HepG2 (cell line): ENCODE data around the gene PPP1R9A. TPM values are rescaled to one million over a fixed set of nuclear protein-coding genes. Genes with fewer than 3 reads are reported as not detected.

Experiments
- HDAC6 ChIP-seq: fragments of 200-600 bp; sonication (generic); IDR thresholded peaks from 2 replicates; pipeline ENCODE4 v1.7.0; 2017; ENCODE audit warnings: mild to moderate bottlenecking, antibody characterized with exemption, low read length, low read depth
- HOXA5 ChIP-seq: sonication (generic); formaldehyde crosslinking; IDR thresholded peaks from 2 replicates; pipeline ENCODE4 v1.4.0; 2020; ENCODE audit warnings: missing genetic modification reagents
- KLF6 ChIP-seq: IDR thresholded peaks from 2 replicates; pipeline ENCODE4 v1.8.0; 2016; ENCODE audit warnings: missing biosample characterization, missing genetic modification reagents
- MTA3 ChIP-seq: sonication (generic); formaldehyde crosslinking; IDR thresholded peaks from 2 replicates; pipeline ENCODE4 v1.4.0; 2020; ENCODE audit warnings: missing genetic modification reagents
- SNRNP70 ChIP-seq: fragments of 200-400 bp; formaldehyde crosslinking; IDR thresholded peaks from 2 replicates; pipeline ENCODE4 v1.6.1; 2017; ENCODE audit warnings: mild to moderate bottlenecking, low read depth, low read length, moderate library complexity
- ZSCAN31 ChIP-seq: sonication (generic); formaldehyde crosslinking; IDR thresholded peaks from 2 replicates; pipeline ENCODE4 v1.5.0; 2020; ENCODE audit warnings: low read depth, mild to moderate bottlenecking, missing genetic modification reagents
- polyA plus RNA-seq, 8 experiments: library from polyadenylated mRNA; depleted of rRNA in 3 of 8; stranded (reverse) in 7 of 8; unstranded in 1 of 8; fragments of >200 nt; fragmentation: Illumina TruSeq in 4 of 8; extraction: Trizol in 4 of 8; gene quantifications; 2 replicates each; pipeline versions ENCODE4 v1.2.1 to v1.2.3, GENCODE V29; 2011 to 2016; ENCODE audit warnings: low read depth in 4 of 8, missing spikeins in 1 of 8, mixed read lengths in 1 of 8; ENCODE audit not compliant: insufficient read depth in 1 of 8
- total RNA-seq, 5 experiments: library from RNA; depleted of rRNA; stranded (reverse); fragments of >200 nt; fragmentation: Illumina TruSeq; extraction: Trizol; gene quantifications; 2 replicates each; pipeline ENCODE4 v1.2.3, GENCODE V29; 2016; ENCODE audit warnings: low read depth in 1 of 5
- TF ChIP-seq, protein P1 (sequence below), 2 experiments: sonication (generic) in 1 of 2; formaldehyde crosslinking in 1 of 2; IDR thresholded peaks; 2 replicates each; pipeline versions ENCODE4 v1.6.1 to v1.9.0; 2014 to 2022; ENCODE audit warnings: antibody characterized with exemption in 1 of 2, borderline replicate concordance in 1 of 2, inconsistent platforms in 1 of 2, low read depth in 1 of 2, missing genetic modification reagents in 1 of 2
- TF ChIP-seq, protein P2 (sequence below): sonication (generic); formaldehyde crosslinking; IDR thresholded peaks from 2 replicates; pipeline ENCODE4 v1.4.0; 2020; ENCODE audit warnings: low read depth, mild to moderate bottlenecking, missing genetic modification reagents
- TF ChIP-seq, protein P3 (sequence below): sonication (generic); formaldehyde crosslinking; IDR thresholded peaks from 2 replicates; pipeline ENCODE4 v1.5.1; 2020; ENCODE audit warnings: mild to moderate bottlenecking, missing genetic modification reagents, borderline replicate concordance
- TF ChIP-seq, protein P4 (sequence below): sonication (generic); formaldehyde crosslinking; IDR thresholded peaks from 2 replicates; pipeline ENCODE4 v1.5.1; 2020; ENCODE audit warnings: mild to moderate bottlenecking, missing genetic modification reagents, moderate library complexity

PPP1R9A gene
- total and polyA plus RNA-seq, 2 of the 13 experiments (the other 11 are each of a cell fraction or from before 2014, with no cell fraction given): 11.4 to 31.9 TPM

- TF ChIP-seq, protein P1, sequence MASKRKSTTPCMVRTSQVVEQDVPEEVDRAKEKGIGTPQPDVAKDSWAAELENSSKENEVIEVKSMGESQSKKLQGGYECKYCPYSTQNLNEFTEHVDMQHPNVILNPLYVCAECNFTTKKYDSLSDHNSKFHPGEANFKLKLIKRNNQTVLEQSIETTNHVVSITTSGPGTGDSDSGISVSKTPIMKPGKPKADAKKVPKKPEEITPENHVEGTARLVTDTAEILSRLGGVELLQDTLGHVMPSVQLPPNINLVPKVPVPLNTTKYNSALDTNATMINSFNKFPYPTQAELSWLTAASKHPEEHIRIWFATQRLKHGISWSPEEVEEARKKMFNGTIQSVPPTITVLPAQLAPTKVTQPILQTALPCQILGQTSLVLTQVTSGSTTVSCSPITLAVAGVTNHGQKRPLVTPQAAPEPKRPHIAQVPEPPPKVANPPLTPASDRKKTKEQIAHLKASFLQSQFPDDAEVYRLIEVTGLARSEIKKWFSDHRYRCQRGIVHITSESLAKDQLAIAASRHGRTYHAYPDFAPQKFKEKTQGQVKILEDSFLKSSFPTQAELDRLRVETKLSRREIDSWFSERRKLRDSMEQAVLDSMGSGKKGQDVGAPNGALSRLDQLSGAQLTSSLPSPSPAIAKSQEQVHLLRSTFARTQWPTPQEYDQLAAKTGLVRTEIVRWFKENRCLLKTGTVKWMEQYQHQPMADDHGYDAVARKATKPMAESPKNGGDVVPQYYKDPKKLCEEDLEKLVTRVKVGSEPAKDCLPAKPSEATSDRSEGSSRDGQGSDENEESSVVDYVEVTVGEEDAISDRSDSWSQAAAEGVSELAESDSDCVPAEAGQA (IDR thresholded peaks at IDR 0.05; ENCODE audit: low read depth): no peak
- TF ChIP-seq, protein P1 (CRISPR knock-in tag; IDR thresholded peaks at IDR 0.05; ENCODE audit: borderline replicate concordance): no peak
- no peak for TF ChIP-seq HDAC6
- no peak for TF ChIP-seq ZSCAN31 (CRISPR knock-in tag)
- TF ChIP-seq KLF6 (CRISPR knock-in tag): no peak
- no peak for TF ChIP-seq SNRNP70
- TF ChIP-seq, protein P2, sequence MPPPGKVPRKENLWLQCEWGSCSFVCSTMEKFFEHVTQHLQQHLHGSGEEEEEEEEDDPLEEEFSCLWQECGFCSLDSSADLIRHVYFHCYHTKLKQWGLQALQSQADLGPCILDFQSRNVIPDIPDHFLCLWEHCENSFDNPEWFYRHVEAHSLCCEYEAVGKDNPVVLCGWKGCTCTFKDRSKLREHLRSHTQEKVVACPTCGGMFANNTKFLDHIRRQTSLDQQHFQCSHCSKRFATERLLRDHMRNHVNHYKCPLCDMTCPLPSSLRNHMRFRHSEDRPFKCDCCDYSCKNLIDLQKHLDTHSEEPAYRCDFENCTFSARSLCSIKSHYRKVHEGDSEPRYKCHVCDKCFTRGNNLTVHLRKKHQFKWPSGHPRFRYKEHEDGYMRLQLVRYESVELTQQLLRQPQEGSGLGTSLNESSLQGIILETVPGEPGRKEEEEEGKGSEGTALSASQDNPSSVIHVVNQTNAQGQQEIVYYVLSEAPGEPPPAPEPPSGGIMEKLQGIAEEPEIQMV (CRISPR knock-in tag): no peak
- TF ChIP-seq, protein P3, sequence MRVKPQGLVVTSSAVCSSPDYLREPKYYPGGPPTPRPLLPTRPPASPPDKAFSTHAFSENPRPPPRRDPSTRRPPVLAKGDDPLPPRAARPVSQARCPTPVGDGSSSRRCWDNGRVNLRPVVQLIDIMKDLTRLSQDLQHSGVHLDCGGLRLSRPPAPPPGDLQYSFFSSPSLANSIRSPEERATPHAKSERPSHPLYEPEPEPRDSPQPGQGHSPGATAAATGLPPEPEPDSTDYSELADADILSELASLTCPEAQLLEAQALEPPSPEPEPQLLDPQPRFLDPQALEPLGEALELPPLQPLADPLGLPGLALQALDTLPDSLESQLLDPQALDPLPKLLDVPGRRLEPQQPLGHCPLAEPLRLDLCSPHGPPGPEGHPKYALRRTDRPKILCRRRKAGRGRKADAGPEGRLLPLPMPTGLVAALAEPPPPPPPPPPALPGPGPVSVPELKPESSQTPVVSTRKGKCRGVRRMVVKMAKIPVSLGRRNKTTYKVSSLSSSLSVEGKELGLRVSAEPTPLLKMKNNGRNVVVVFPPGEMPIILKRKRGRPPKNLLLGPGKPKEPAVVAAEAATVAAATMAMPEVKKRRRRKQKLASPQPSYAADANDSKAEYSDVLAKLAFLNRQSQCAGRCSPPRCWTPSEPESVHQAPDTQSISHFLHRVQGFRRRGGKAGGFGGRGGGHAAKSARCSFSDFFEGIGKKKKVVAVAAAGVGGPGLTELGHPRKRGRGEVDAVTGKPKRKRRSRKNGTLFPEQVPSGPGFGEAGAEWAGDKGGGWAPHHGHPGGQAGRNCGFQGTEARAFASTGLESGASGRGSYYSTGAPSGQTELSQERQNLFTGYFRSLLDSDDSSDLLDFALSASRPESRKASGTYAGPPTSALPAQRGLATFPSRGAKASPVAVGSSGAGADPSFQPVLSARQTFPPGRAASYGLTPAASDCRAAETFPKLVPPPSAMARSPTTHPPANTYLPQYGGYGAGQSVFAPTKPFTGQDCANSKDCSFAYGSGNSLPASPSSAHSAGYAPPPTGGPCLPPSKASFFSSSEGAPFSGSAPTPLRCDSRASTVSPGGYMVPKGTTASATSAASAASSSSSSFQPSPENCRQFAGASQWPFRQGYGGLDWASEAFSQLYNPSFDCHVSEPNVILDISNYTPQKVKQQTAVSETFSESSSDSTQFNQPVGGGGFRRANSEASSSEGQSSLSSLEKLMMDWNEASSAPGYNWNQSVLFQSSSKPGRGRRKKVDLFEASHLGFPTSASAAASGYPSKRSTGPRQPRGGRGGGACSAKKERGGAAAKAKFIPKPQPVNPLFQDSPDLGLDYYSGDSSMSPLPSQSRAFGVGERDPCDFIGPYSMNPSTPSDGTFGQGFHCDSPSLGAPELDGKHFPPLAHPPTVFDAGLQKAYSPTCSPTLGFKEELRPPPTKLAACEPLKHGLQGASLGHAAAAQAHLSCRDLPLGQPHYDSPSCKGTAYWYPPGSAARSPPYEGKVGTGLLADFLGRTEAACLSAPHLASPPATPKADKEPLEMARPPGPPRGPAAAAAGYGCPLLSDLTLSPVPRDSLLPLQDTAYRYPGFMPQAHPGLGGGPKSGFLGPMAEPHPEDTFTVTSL (CRISPR knock-in tag): peak; percentile 83; the same call in 1 of the 2 replicates
- TF ChIP-seq, protein P4, sequence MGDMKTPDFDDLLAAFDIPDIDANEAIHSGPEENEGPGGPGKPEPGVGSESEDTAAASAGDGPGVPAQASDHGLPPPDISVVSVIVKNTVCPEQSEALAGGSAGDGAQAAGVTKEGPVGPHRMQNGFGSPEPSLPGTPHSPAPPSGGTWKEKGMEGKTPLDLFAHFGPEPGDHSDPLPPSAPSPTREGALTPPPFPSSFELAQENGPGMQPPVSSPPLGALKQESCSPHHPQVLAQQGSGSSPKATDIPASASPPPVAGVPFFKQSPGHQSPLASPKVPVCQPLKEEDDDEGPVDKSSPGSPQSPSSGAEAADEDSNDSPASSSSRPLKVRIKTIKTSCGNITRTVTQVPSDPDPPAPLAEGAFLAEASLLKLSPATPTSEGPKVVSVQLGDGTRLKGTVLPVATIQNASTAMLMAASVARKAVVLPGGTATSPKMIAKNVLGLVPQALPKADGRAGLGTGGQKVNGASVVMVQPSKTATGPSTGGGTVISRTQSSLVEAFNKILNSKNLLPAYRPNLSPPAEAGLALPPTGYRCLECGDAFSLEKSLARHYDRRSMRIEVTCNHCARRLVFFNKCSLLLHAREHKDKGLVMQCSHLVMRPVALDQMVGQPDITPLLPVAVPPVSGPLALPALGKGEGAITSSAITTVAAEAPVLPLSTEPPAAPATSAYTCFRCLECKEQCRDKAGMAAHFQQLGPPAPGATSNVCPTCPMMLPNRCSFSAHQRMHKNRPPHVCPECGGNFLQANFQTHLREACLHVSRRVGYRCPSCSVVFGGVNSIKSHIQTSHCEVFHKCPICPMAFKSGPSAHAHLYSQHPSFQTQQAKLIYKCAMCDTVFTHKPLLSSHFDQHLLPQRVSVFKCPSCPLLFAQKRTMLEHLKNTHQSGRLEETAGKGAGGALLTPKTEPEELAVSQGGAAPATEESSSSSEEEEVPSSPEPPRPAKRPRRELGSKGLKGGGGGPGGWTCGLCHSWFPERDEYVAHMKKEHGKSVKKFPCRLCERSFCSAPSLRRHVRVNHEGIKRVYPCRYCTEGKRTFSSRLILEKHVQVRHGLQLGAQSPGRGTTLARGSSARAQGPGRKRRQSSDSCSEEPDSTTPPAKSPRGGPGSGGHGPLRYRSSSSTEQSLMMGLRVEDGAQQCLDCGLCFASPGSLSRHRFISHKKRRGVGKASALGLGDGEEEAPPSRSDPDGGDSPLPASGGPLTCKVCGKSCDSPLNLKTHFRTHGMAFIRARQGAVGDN (CRISPR knock-in tag): no peak
- TF ChIP-seq HOXA5 (CRISPR knock-in tag): no peak
- no peak for TF ChIP-seq MTA3 (CRISPR knock-in tag)
Observed at GRCh38 chr7:95126053-95126709, 218.8 kb downstream of the PPP1R9A start (continued).
